HTR-8/SVneo (cell line): Measurements from ENCODE around the gene ICOS.

Source experiments
- DNase-seq: peaks from one replicate; pipeline ENCODE4 v3.0.0; 2011; ENCODE audit warnings: low spot score, mixed read lengths; ENCODE audit not compliant: insufficient read length
- FAIRE-seq: peaks from 2 replicates; lab custom pipeline; 2011; peaks lifted over from hg19 to GRCh38; lab: Jason Lieb, UNC

ICOS gene

GRCh38 chr2:203936535-203936934, at the start of gene ICOS:
TSS of gene ICOS (plus strand) at chr2:203936763. CDS start at chr2:203936815, 52 bp downstream.
- DNase-seq (no peak), FAIRE-seq (no peak)

- DNase-seq (no peak), FAIRE-seq (no peak)
Measured at GRCh38 chr2:203887677-203888076, 48.9 kb upstream of the ICOS start.

GRCh38 chr2:203889542-203889941, 47.0 kb upstream of the ICOS start:
- no peak for DNase-seq
- FAIRE-seq = no peak

DNA sequence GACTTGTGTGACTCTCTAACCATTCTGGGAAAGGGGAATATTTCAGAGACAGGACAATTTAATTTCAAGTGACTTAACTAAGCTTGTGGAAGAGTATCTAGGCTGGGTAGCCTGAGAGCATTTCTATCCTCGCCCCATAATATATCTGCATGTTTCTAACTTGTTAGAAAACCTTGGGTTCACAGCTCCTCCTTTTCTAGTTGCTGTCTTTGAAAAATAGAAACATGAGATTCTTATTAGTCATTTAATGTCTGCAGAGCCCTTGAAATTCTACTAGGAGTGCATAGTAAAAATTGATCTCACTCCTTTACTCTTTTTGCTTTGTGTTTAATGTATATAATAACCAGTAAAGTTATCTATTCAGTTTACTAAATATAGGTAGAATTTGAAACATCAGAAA, 46.6 kb upstream of the ICOS start:
- FAIRE-seq = no peak
- DNase-seq = no peak

DNA sequence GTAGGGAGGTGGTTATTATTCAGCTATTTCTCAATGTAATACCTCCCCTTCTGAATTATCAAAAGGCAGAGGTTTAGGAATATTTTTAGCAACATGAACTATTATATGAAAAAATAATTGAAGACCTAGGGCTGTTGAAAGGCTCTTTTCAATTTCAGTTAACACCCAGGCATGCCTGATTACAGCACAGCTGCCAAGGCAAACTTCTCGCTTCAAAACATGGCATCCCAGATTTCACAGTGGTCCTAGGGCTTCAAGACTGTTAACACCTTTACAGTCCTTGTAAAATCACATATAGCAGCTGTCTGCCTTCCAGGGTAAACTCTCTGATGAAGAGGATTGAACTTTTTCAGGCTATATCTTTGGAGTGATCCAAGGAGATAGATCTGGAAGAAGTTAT, 45.8 kb upstream of the ICOS start:
- FAIRE-seq (no peak), DNase-seq (no peak)

DNA sequence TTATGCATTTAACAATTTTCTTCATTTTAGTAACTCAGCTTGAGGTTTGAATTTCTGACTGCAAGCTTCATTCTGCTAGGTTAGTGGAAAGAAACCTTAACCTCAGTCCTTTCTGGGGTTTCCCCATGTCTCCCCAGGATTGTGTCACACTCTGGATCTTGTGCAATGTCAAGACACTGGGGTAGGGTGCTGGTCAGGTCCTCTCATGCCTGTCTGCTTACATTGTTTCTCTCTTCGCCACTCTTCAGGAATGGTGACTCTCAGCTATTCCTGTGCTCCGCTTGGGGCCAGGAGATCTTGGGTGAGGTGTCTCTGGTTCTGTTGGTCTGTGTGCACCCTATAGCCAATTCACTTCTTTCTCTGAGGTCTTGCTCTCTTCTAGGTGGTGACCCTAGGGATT, 45.1 kb upstream of the ICOS start:
- FAIRE-seq (no peak), DNase-seq (no peak)

DNA sequence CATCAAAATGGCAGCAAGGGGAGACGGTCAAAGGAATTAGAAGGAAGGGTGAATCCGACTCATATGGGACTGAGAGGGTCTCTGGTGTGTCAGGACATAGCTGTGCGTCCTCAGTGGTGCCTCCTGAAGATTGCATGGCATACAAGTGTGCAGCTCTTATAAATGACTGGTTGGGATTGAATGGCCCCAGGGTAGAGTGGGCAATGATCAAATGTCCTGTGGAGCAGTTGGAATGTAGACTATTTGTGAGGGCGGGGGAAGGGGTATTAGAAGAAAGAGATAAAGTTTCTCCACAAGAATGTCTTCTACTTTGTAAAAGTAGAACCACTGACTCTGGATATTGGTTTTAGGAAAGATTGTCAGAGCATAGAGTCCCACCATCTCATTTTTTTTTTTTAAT, 44.4 kb upstream of the ICOS start:
- peak; percentile 27 for DNase-seq
- FAIRE-seq = no peak

DNA sequence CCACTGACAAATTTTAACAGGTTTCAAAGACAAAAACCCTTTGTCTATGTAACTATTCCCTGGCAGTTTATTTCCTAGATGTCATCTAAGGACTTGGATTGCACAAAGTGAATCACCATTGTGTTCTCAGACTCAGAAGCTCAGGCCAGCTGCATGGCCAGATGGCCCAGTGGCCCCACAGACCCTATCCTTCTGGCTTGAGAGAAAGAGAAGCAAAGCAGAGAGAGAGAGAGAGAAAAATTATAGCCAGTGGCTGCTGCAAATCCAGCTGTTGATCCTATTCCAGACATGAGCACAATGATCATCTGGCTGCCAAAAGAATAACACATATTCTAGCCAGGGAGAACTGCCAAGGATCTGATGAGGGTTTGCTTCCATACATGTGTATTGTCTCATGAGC, 43.2 kb upstream of the ICOS start:
- DNase-seq = no peak
- FAIRE-seq = no peak

GRCh38 chr2:203893840-203894239, 42.7 kb upstream of the ICOS start:
- DNase-seq (no peak), FAIRE-seq (no peak)

DNA sequence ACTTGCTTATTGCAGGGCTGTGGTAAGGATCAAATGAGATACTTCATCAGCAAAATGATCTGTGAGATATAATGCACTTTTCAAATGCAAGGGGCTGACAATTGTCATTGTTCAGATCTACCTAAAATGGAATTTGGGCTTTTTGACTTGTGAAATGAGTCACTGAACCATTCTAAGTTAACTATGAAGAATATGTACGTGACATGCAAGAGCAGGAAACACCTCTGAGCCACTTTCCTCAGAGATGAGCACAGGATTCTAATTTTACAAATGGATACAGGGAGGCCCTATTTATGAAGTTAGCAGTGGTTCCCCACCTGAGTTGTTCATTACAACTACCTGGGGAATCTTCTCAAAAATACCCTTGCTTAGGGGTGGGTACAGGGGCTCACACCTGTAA, 42.3 kb upstream of the ICOS start:
- FAIRE-seq (no peak), DNase-seq (no peak)

- DNase-seq (no peak), FAIRE-seq (no peak)
Measured at GRCh38 chr2:203897544-203897943, 39.0 kb upstream of the ICOS start.

GRCh38 chr2:203898657-203899056, 37.9 kb upstream of the ICOS start:
- FAIRE-seq (no peak), DNase-seq (no peak)

DNA sequence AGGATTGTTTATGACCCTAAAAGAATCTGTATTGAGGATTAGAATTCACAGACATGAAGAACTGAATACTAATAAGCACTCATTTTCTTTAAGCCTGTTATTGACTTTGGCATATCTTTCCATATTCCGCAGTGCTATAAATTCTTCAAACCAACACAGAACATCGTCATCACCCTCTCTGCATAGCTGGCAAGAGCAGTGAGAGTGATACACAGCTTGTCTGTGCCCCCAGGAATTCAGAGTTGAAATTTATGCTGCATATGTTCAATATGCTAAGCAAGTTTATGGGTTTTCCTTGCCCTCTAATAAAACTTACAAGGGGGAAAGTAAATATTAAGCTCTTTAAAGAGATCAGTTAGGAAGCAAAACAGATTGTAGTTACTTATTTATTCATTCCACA, 36.3 kb upstream of the ICOS start:
- no peak for DNase-seq
- no peak for FAIRE-seq

DNA sequence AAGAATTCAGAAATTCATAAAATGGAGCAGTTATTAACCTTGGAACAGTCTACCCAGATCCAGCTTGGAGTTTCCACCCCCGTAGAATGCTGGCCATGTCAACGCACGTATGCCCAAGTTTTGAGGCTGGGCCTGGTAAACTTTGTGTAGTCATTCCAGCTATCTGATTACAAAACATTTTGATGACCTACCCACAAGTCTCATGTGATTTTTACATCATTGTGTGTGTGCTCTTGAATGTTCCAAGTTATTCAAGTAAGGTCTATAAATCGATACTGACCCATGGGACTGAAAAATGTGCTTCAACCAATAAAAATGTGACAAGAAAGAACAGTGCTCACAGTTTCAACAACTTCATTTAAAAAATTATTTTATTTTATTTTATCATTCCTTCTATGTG, 32.5 kb upstream of the ICOS start:
- FAIRE-seq = no peak
- DNase-seq = no peak

- DNase-seq (no peak), FAIRE-seq (no peak)
Measured at GRCh38 chr2:203905656-203906055, 30.9 kb upstream of the ICOS start.

- no peak for FAIRE-seq
Measured at GRCh38 chr2:203908066-203908796, 28.3 kb upstream of the ICOS start.

GRCh38 chr2:203908797-203909185, 27.8 kb upstream of the ICOS start:
- no peak for DNase-seq
- FAIRE-seq = no peak

More at GRCh38 chr2:203908066-203908796, 28.3 kb upstream of the ICOS start:
- no peak for DNase-seq

- no peak for FAIRE-seq
- peak; percentile 51 for DNase-seq
Measured at GRCh38 chr2:203909261-203909967, 27.1 kb upstream of the ICOS start.

- DNase-seq (no peak), FAIRE-seq (no peak)
Measured at GRCh38 chr2:203909974-203910373, 26.6 kb upstream of the ICOS start.

GRCh38 chr2:203913947-203914346, 22.6 kb upstream of the ICOS start:
- DNase-seq (no peak), FAIRE-seq (no peak)

DNA sequence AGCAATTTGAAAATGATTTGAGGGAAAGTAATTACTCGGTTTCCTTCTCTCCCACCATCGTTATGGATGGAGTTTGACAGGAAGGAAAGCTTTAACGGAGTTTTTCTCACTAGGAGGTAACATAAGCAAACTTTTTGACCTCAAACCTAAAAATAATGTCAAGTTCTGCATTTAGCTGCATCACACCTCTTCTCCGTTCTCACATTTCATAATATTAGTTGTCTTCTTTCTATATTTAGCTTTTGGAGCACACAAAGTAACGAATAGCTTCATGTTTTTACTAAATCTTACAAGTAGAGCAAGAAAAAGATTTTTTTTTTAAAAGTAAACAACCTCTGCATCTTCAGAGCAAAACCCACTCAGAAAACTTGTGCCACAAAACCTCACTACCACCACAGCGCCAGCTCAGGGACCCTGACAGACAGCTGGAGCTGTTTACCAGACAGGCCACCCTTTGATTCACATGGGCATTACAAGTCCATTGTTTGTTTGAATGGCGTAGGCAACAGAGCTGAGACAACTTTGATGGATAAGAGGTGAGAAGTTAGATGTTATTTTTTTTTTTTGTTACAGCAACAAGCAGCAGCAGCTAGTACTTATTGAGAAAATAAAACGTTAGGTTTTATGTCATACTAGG, 21.9 kb upstream of the ICOS start:
- no peak for DNase-seq
- FAIRE-seq = no peak
